SH-SY5Y (cell line): Measurements from ENCODE around the gene ERICH4.

Source experiments
- GATA2 ChIP-seq: IDR thresholded peaks from 2 replicates; pipeline ENCODE4 v1.6.1; 2011; ENCODE audit warnings: mild to moderate bottlenecking, low read depth, low read length
- GATA3 ChIP-seq: IDR thresholded peaks from 2 replicates; pipeline ENCODE4 v1.6.1; 2011; ENCODE audit warnings: low read depth, mild to moderate bottlenecking, low read length, moderate library complexity

DNA sequence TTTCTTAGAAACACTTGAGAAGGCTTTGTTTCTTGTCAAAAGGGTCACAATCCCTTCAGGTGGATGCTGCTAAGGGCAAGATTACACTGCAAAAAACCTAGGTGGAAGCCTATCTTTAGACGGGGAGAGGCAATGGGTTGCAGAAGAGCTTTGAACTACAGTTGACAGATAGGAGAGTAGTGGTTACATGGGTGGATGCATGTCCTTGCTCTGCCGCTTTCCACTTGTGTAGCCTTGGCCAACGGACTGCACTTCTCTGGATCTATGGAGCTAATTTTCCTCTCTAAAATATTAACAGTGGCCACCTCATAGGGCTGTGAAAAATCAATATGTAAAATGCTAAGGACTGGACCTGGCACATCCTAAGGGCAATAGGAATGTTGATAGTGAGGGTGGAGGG lies 44.4 kb upstream of the ERICH4 start:
- TF ChIP-seq GATA2: no peak
- no peak for TF ChIP-seq GATA3
